HCT116 (cell line): Measurements from ENCODE around the gene PLPPR3. TPM values are rescaled to one million over a fixed set of nuclear protein-coding genes. Genes with fewer than 3 reads are reported as not detected.

Experiments used
- ATAC-seq: fragments of 200-7000 bp; cut with Tn5 transposase; 2 replicates; pipeline ENCODE4 v1.9.1; 2020; ENCODE audit warnings: mild to moderate bottlenecking, moderate library complexity
- BruUV-seq: library from RNA; stranded (reverse); fragments of 400-500 nt; replicated peaks from 2 replicates; lab custom pipeline; 2021; lab: Mats Ljungman, UMichigan
- CTCF ChIA-PET: fragments of 300-600 bp; sonication (Branson Sonifier 250); formaldehyde crosslinking; loops from one replicate; lab custom pipeline; 2021; ENCODE audit warnings: antibody characterized with exemption; lab: Charles Lee
- POLR2A ChIA-PET: fragments of 300-600, 350-600 bp; sonication (Branson Sonifier 250); formaldehyde crosslinking; loops from one replicate; lab custom pipeline; 2021; ENCODE audit warnings: antibody characterized with exemption; lab: Charles Lee
- RAD21 ChIA-PET, 2 experiments: fragments of 300-600 bp; sonication (Branson Sonifier 250); formaldehyde crosslinking; loops; one replicate each; lab custom pipeline; 2023; ENCODE audit warnings: low total read pairs in 2 of 2; ENCODE audit not compliant: uncharacterized antibody in 2 of 2, unreplicated experiment in 2 of 2, low non-redundant PET in 1 of 2; lab: Charles Lee
- DNase-seq: peaks from one replicate; pipeline ENCODE4 v3.0.0-alpha.2; 2010; ENCODE audit warnings: low read depth, low spot score
- H2AFZ ChIP-seq: fragments of 200-600 bp; shearing (Covaris generic), sonication (generic); 2 replicates; pipeline ENCODE4 v1.6.1; 2017; ENCODE audit warnings: low read depth, mixed run types, mixed read lengths, antibody characterized with exemption, low read length; ENCODE audit not compliant: poor library complexity, severe bottlenecking
- H3K27ac ChIP-seq: 2 replicates; pipeline ENCODE4 v1.5.1; 2012; ENCODE audit warnings: low read depth, low read length
- H3K27me3 ChIP-seq: fragments of 200-600 bp; sonication (generic); 2 replicates; pipeline ENCODE4 v1.6.1; 2016; ENCODE audit warnings: mixed run types, low read length, mixed read lengths; ENCODE audit not compliant: insufficient read depth
- H3K36me3 ChIP-seq, 2 experiments: fragments of 200-500 bp in 1 of 2; fragments of 200-600 bp in 1 of 2; sonication (Bioruptor generic) in 1 of 2; sonication (generic) in 1 of 2; 2 replicates each; pipeline versions ENCODE4 v1.5.1 to v1.6.1; 2014 to 2016; ENCODE audit warnings: low read length in 2 of 2, inconsistent platforms in 1 of 2, mixed read lengths in 1 of 2, mixed run types in 1 of 2; ENCODE audit not compliant: insufficient read depth in 2 of 2, control insufficient read depth in 1 of 2
- H3K4me1 ChIP-seq, 2 experiments: fragments of 200-600 bp in 1 of 2; sonication (generic) in 1 of 2; 2 replicates each; pipeline versions ENCODE4 v1.5.1 to v1.6.1; 2012 to 2017; ENCODE audit warnings: low read length in 2 of 2, inconsistent platforms in 1 of 2, mild to moderate bottlenecking in 1 of 2, mixed read lengths in 1 of 2, mixed run types in 1 of 2, moderate library complexity in 1 of 2; ENCODE audit not compliant: insufficient read depth in 2 of 2, control insufficient read depth in 1 of 2
- H3K4me2 ChIP-seq: fragments of 200-600 bp; sonication (generic); 2 replicates; pipeline ENCODE4 v1.6.1; 2017; ENCODE audit warnings: mixed run types, low read length, mixed read lengths
- H3K4me3 ChIP-seq, 2 experiments: fragments of 200-600 bp in 1 of 2; sonication (generic) in 1 of 2; replicated peaks in 1 of 2; 2 replicates each; pipeline ENCODE4 v1.5.1; 2011 to 2016; ENCODE audit warnings: low read length in 2 of 2, control low read depth in 1 of 2, low read depth in 1 of 2, mild to moderate bottlenecking in 1 of 2, mixed read lengths in 1 of 2, mixed run types in 1 of 2
- H3K79me2 ChIP-seq: fragments of 200-600 bp; sonication (generic); 2 replicates; pipeline ENCODE4 v1.6.1; 2017; ENCODE audit warnings: mild to moderate bottlenecking, mixed run types, low read length, moderate library complexity, mixed read lengths; ENCODE audit not compliant: insufficient read depth
- H3K9ac ChIP-seq: fragments of 200-600 bp; sonication (generic); 2 replicates; pipeline ENCODE4 v1.6.1; 2016; ENCODE audit warnings: low read length, mixed read lengths
- H3K9me2 ChIP-seq: fragments of 200-600 bp; sonication (generic), shearing (Covaris generic); 2 replicates; pipeline ENCODE4 v1.6.1; 2017; ENCODE audit warnings: mixed run types, mild to moderate bottlenecking, moderate library complexity; ENCODE audit not compliant: insufficient read depth
- H3K9me3 ChIP-seq, 2 experiments: fragments of 200-500 bp in 1 of 2; fragments of 200-600 bp in 1 of 2; sonication (Bioruptor generic) in 1 of 2; sonication (generic) in 1 of 2; 2 replicates each; pipeline ENCODE4 v1.6.1; 2014 to 2017; ENCODE audit warnings: low read length in 2 of 2, mixed read lengths in 2 of 2, inconsistent platforms in 1 of 2, low read depth in 1 of 2, mild to moderate bottlenecking in 1 of 2, mixed run types in 1 of 2, moderate library complexity in 1 of 2; ENCODE audit not compliant: control insufficient read depth in 1 of 2, insufficient read depth in 1 of 2
- H4K20me1 ChIP-seq: fragments of 200-600 bp; sonication (generic), shearing (Covaris generic); 2 replicates; pipeline ENCODE4 v1.6.1; 2017; ENCODE audit warnings: mixed run types, mild to moderate bottlenecking, moderate library complexity; ENCODE audit not compliant: insufficient read depth
- ATF3 ChIP-seq: IDR thresholded peaks from 2 replicates; pipeline ENCODE4 v1.6.1; 2012
- CBX3 ChIP-seq: IDR thresholded peaks from 2 replicates; pipeline ENCODE4 v1.6.1; 2012; ENCODE audit warnings: low read depth
- CEBPB ChIP-seq: IDR thresholded peaks from 2 replicates; pipeline ENCODE4 v1.6.1; 2012; ENCODE audit warnings: low read depth
- CTCF ChIP-seq, 3 experiments: fragments of 200-600 bp in 1 of 3; sonication (generic) in 1 of 3; IDR thresholded peaks in 2 of 3; conservative IDR thresholded peaks in 1 of 3; 2 replicates each; pipeline ENCODE4 v1.5.1; 2012 to 2017; ENCODE audit warnings: low read depth in 2 of 3, low read length in 2 of 3, antibody characterized with exemption in 1 of 3, borderline replicate concordance in 1 of 3, control low read depth in 1 of 3, mild to moderate bottlenecking in 1 of 3, mixed read lengths in 1 of 3, mixed run types in 1 of 3, moderate library complexity in 1 of 3; ENCODE audit not compliant: insufficient read depth in 1 of 3
- EGR1 ChIP-seq: IDR thresholded peaks from 2 replicates; pipeline ENCODE4 v1.6.1; 2012; ENCODE audit warnings: low read depth
- ELF1 ChIP-seq: IDR thresholded peaks from 2 replicates; pipeline ENCODE4 v1.6.1; 2012; ENCODE audit warnings: low read depth, borderline replicate concordance
- EZH2phosphoT487 ChIP-seq: fragments of 200-600 bp; IDR thresholded peaks from 2 replicates; pipeline ENCODE4 v1.6.1; 2018; ENCODE audit warnings: antibody characterized with exemption, borderline replicate concordance
- FOSL1 ChIP-seq: IDR thresholded peaks from 2 replicates; pipeline ENCODE4 v1.6.1; 2012; ENCODE audit warnings: low read depth
- JUND ChIP-seq: IDR thresholded peaks from 2 replicates; pipeline ENCODE4 v1.6.1; 2012
- MAX ChIP-seq: IDR thresholded peaks from 2 replicates; pipeline ENCODE4 v1.6.1; 2012
- POLR2A ChIP-seq: IDR thresholded peaks from 2 replicates; pipeline ENCODE4 v1.7.0; 2011; ENCODE audit warnings: borderline replicate concordance; ENCODE audit not compliant: insufficient read depth, insufficient read length; ENCODE audit errors: extremely low read depth
- POLR2AphosphoS5 ChIP-seq: IDR thresholded peaks from 2 replicates; pipeline ENCODE4 v1.6.1; 2011; ENCODE audit warnings: mild to moderate bottlenecking, low read depth, low read length, moderate library complexity
- RAD21 ChIP-seq: IDR thresholded peaks from 2 replicates; pipeline ENCODE4 v1.6.1; 2012; ENCODE audit warnings: low read depth, mild to moderate bottlenecking
- SP1 ChIP-seq: IDR thresholded peaks from 2 replicates; pipeline ENCODE4 v1.6.1; 2012; ENCODE audit warnings: low read depth
- SRF ChIP-seq: IDR thresholded peaks from 2 replicates; pipeline ENCODE4 v1.6.1; 2012; ENCODE audit warnings: low read depth
- ZFX ChIP-seq: fragments of 450-650 bp; IDR thresholded peaks from 2 replicates; pipeline ENCODE4 v1.6.1; 2017
- ZNF274 ChIP-seq: fragments of 200-500 bp; sonication (Bioruptor generic); IDR thresholded peaks from 2 replicates; pipeline ENCODE4 v1.6.1; 2014; ENCODE audit warnings: mild to moderate bottlenecking, low read depth, low read length, inconsistent platforms
- intact Hi-C: fragments of 100-400 bp; cut with micrococcal nuclease; formaldehyde crosslinking; loops from 2 replicates; pipeline ENCODE4 v1.10.0; 2022
- total RNA-seq: library from RNA; stranded (reverse); gene quantifications from one replicate; pipeline ENCODE4 v1.2.1, GENCODE V29; 2021; ENCODE audit not compliant: unreplicated experiment

Gene PLPPR3
- total RNA-seq, 1 experiment from 2014 or later, result 0.27 TPM

- Histone ChIP-seq H3K9me3 (no peaks in the 10 kb centered on the region), H3K9ac (no peak overlapping the region), H3K9me2 (no peaks in the 10 kb centered on the region), H3K4me3 (no peak overlapping the region), H3K79me2 (no peaks in the 10 kb centered on the region), H3K36me3 (no peaks in the 10 kb centered on the region), H3K27me3 (no peaks in the 10 kb centered on the region), H4K20me1 (no peaks in the 10 kb centered on the region), H3K27ac (no peak overlapping the region), H3K4me1 (peaks cover 30 to 38% of the 10 kb centered on the region in 2 experiments), H2AFZ (no peak overlapping the region), H3K4me2 (no peak overlapping the region)
- no TSS peak for BruUV-seq
- CTCF ChIA-PET, result no interaction called here
- DNase-seq (no peak), ATAC-seq (no peak)
- intact Hi-C loops, result no loop called here
- no peak for TF ChIP-seq JUND
- no peak for TF ChIP-seq CBX3
- no peak for TF ChIP-seq ZNF274
- no peak for TF ChIP-seq CEBPB
- TF ChIP-seq EGR1, result no peak
- no peak for TF ChIP-seq FOSL1
- TF ChIP-seq POLR2AphosphoS5, result no peak
- no peak for TF ChIP-seq MAX
- TF ChIP-seq RAD21, result no peak
- no peak for TF ChIP-seq ZFX
- TF ChIP-seq ELF1, result no peak
- no peak for TF ChIP-seq EZH2phosphoT487
- no peak for TF ChIP-seq POLR2A
- TF ChIP-seq SRF, result no peak
- TF ChIP-seq SP1, result no peak
- TF ChIP-seq ATF3, result no peak
- no peak for TF ChIP-seq CTCF (IDR thresholded peaks at IDR 0.05 in 2 of 3, conservative IDR thresholded peaks at IDR 0.05 in 1 of 3; ENCODE audit: borderline replicate concordance in 1 of 3, insufficient read depth in 1 of 3, low read depth in 2 of 3, low read length in 2 of 3)
- POLR2A ChIA-PET, result no interaction called here
- RAD21 ChIA-PET, result no interaction called here
These were observed 40.8 kb downstream of the PLPPR3 start for GRCh38 chr19:780935-781334.
